Activated CD4-positive, alpha-beta T cell treated with anti-CD3 and anti-CD28 coated beads, Interleukin-2, amount 50 U/mL, for 1 hour (primary cell): ENCODE results near the gene CC2D2A.

Experiments
- DNase-seq: peaks from one replicate; pipeline ENCODE4 v3.0.0-alpha.2; 2020

CC2D2A gene

GRCh38 chr4:15521442-15522039, 51.9 kb downstream of the CC2D2A start:
- DNase-seq: no peak

- DNase-seq: no peak
Observed at GRCh38 chr4:15525080-15525479, 55.4 kb downstream of the CC2D2A start.

- no peak for DNase-seq
Observed at GRCh38 chr4:15526924-15527592, 57.4 kb downstream of the CC2D2A start.

- no peak for DNase-seq
Observed at GRCh38 chr4:15531792-15532191, 62.1 kb downstream of the CC2D2A start.

GRCh38 chr4:15533817-15534216, 64.1 kb downstream of the CC2D2A start:
- DNase-seq: no peak

- DNase-seq: no peak
Observed at GRCh38 chr4:15535599-15535998, 65.9 kb downstream of the CC2D2A start.

GRCh38 chr4:15536552-15537499, 67.1 kb downstream of the CC2D2A start:
- DNase-seq: no peak

- DNase-seq: no peak
Observed at GRCh38 chr4:15541941-15542340, 72.3 kb downstream of the CC2D2A start.

GRCh38 chr4:15542760-15543159, 73.1 kb downstream of the CC2D2A start:
- DNase-seq: no peak

GRCh38 chr4:15543537-15544247, 74.0 kb downstream of the CC2D2A start:
- DNase-seq: no peak

GRCh38 chr4:15544248-15544729, 74.6 kb downstream of the CC2D2A start:
- DNase-seq: no peak

GRCh38 chr4:15545371-15545770, 75.7 kb downstream of the CC2D2A start:
- no peak for DNase-seq

- DNase-seq: no peak
Observed at GRCh38 chr4:15547392-15547791, 77.7 kb downstream of the CC2D2A start.

- no peak for DNase-seq
Observed at GRCh38 chr4:15550491-15550890, 80.8 kb downstream of the CC2D2A start.

- no peak for DNase-seq
Observed at GRCh38 chr4:15551740-15552446, 82.2 kb downstream of the CC2D2A start.

- no peak for DNase-seq
Observed at GRCh38 chr4:15552557-15553362, 83.1 kb downstream of the CC2D2A start.

- DNase-seq: no peak
Observed at GRCh38 chr4:15556511-15557092, 86.9 kb downstream of the CC2D2A start.

GRCh38 chr4:15557786-15558550, 88.3 kb downstream of the CC2D2A start:
- DNase-seq: no peak

GRCh38 chr4:15558561-15558960, 88.9 kb downstream of the CC2D2A start:
- no peak for DNase-seq

GRCh38 chr4:15562114-15562513, 92.4 kb downstream of the CC2D2A start:
- no peak for DNase-seq
